GM23338 (cell line): ENCODE results near the gene GPR156. TPM values are rescaled to one million over a fixed set of nuclear protein-coding genes. Genes with fewer than 3 reads are reported as not detected.

Experiments used
- ATAC-seq: fragments of 200-7000 bp; cut with Tn5 transposase; 3 replicates; pipeline ENCODE4 v1.9.1; 2020
- DNase-seq: peaks from one replicate; pipeline ENCODE4 v3.0.0-alpha.2; 2015; ENCODE audit warnings: low spot score
- H2AFZ ChIP-seq: fragments of 200-600 bp; sonication (generic); 2 replicates; pipeline ENCODE4 v1.8.0; 2016; ENCODE audit warnings: antibody characterized with exemption, mild to moderate bottlenecking, moderate library complexity
- H3F3A ChIP-seq: fragments of 200-600 bp; sonication (generic); replicated peaks from 2 replicates; pipeline ENCODE4 v1.8.0; 2017; ENCODE audit warnings: antibody characterized with exemption, mixed run types, low read depth
- H3K27ac ChIP-seq: fragments of 200-600 bp; sonication (generic); 2 replicates; pipeline ENCODE4 v1.6.1; 2016; ENCODE audit warnings: low read depth
- H3K27me3 ChIP-seq: fragments of 200-600 bp; sonication (generic); 2 replicates; pipeline ENCODE4 v1.8.0; 2016; ENCODE audit warnings: mild to moderate bottlenecking, mixed run types, moderate library complexity; ENCODE audit not compliant: insufficient read depth
- H3K36me3 ChIP-seq: fragments of 200-600 bp; sonication (generic); 2 replicates; pipeline ENCODE4 v1.8.0; 2016; ENCODE audit warnings: mild to moderate bottlenecking; ENCODE audit not compliant: insufficient read depth
- H3K4me1 ChIP-seq: fragments of 200-600 bp; sonication (generic); 2 replicates; pipeline ENCODE4 v1.8.0; 2016; ENCODE audit warnings: mild to moderate bottlenecking, moderate library complexity; ENCODE audit not compliant: insufficient read depth
- H3K4me2 ChIP-seq: fragments of 200-600 bp; sonication (generic); 2 replicates; pipeline ENCODE4 v1.7.1; 2017; ENCODE audit warnings: mixed run types
- H3K4me3 ChIP-seq: fragments of 200-600 bp; sonication (generic); 2 replicates; pipeline ENCODE4 v1.6.1; 2016; ENCODE audit warnings: mixed run types
- H3K79me2 ChIP-seq: fragments of 200-600 bp; sonication (generic); replicated peaks from 2 replicates; pipeline ENCODE4 v1.8.0; 2017; ENCODE audit warnings: mild to moderate bottlenecking; ENCODE audit not compliant: insufficient read depth
- H3K9me2 ChIP-seq: fragments of 200-600 bp; sonication (generic); 2 replicates; pipeline ENCODE4 v1.8.0; 2017; ENCODE audit not compliant: insufficient read depth
- H4K20me1 ChIP-seq: fragments of 200-600 bp; sonication (generic); replicated peaks from 2 replicates; pipeline ENCODE4 v1.8.0; 2017; ENCODE audit warnings: mild to moderate bottlenecking; ENCODE audit not compliant: insufficient read depth
- H3K27ac Mint-ChIP-seq: 2 replicates; pipeline ENCODE4 v1.8.0; 2020; ENCODE audit warnings: inconsistent platforms, mild to moderate bottlenecking, moderate library complexity, mixed read lengths
- H3K27me3 Mint-ChIP-seq: 3 replicates; pipeline ENCODE4 v1.8.0; 2022; ENCODE audit warnings: low read depth, mild to moderate bottlenecking, moderate library complexity, mixed read lengths, inconsistent platforms; ENCODE audit not compliant: insufficient read depth, poor library complexity
- H3K36me3 Mint-ChIP-seq: 3 replicates; pipeline ENCODE4 v1.8.0; 2021; ENCODE audit warnings: low read depth, mild to moderate bottlenecking, inconsistent platforms, moderate library complexity, mixed read lengths
- H3K4me1 Mint-ChIP-seq: 3 replicates; pipeline ENCODE4 v1.8.0; 2020; ENCODE audit warnings: mild to moderate bottlenecking, inconsistent platforms, mixed read lengths
- H3K4me3 Mint-ChIP-seq: 3 replicates; pipeline ENCODE4 v1.8.0; 2021; ENCODE audit warnings: moderate library complexity, mild to moderate bottlenecking, inconsistent platforms, mixed read lengths
- H3K9me3 Mint-ChIP-seq: 3 replicates; pipeline ENCODE4 v1.8.0; 2020; ENCODE audit warnings: moderate library complexity, mild to moderate bottlenecking, inconsistent platforms, mixed read lengths
- CREB1 ChIP-seq: fragments of 250-450 bp; sonication (Bioruptor Pico); IDR thresholded peaks from 2 replicates; pipeline ENCODE4 v1.5.0; 2020; ENCODE audit warnings: low read depth, mild to moderate bottlenecking, moderate library complexity
- EZH2 ChIP-seq: fragments of 200-600 bp; sonication (generic); IDR thresholded peaks from one replicate; pipeline ENCODE4 v1.8.0; 2017; ENCODE audit warnings: antibody characterized with exemption, mild to moderate bottlenecking, low read depth; ENCODE audit not compliant: unreplicated experiment
- EZH2phosphoT487 ChIP-seq: fragments of 200-600 bp; sonication (generic); IDR thresholded peaks from one replicate; pipeline ENCODE4 v1.8.1; 2018; ENCODE audit warnings: antibody characterized with exemption; ENCODE audit not compliant: unreplicated experiment
- JUNB ChIP-seq: IDR thresholded peaks from one replicate; pipeline ENCODE4 v1.6.1; 2016; ENCODE audit warnings: antibody characterized with exemption; ENCODE audit not compliant: unreplicated experiment
- NANOG ChIP-seq: IDR thresholded peaks from 2 replicates; pipeline ENCODE4 v1.6.1; 2016; ENCODE audit warnings: antibody characterized with exemption, borderline replicate concordance
- POLR2AphosphoS5 ChIP-seq: IDR thresholded peaks from 2 replicates; pipeline ENCODE4 v1.6.1; 2016; ENCODE audit warnings: antibody characterized with exemption, low read depth
- STAT1 ChIP-seq: IDR thresholded peaks from one replicate; pipeline ENCODE4 v1.6.1; 2016; ENCODE audit warnings: antibody characterized with exemption; ENCODE audit not compliant: unreplicated experiment
- ZNF114 ChIP-seq: fragments of 250-450 bp; sonication (Bioruptor Pico); IDR thresholded peaks from 2 replicates; pipeline ENCODE4 v1.5.0; 2020; ENCODE audit warnings: mild to moderate bottlenecking, moderate library complexity
- ZNF331 ChIP-seq: fragments of 250-450 bp; sonication (Bioruptor Pico); IDR thresholded peaks from 2 replicates; pipeline ENCODE4 v1.5.0; 2020; ENCODE audit warnings: low read depth, mild to moderate bottlenecking, moderate library complexity
- polyA plus RNA-seq: library from polyadenylated mRNA; unstranded; fragments of >200 nt; fragmentation: Nextera tagmentation; extraction: Ambion mirVana; gene quantifications from 2 replicates; pipeline ENCODE4 v1.2.1, GENCODE V29; 2016
- total RNA-seq: library from RNA; depleted of rRNA; stranded (reverse); fragments of >200 nt; shearing (Covaris generic); gene quantifications from 2 replicates; pipeline ENCODE4 v1.2.3, GENCODE V29; 2014
- TF ChIP-seq, protein P1 (sequence below): IDR thresholded peaks from 2 replicates; pipeline ENCODE4 v1.6.1; 2016; ENCODE audit warnings: antibody characterized with exemption
- TF ChIP-seq, protein P2 (sequence below), 2 experiments: fragments of 200-600 bp in 1 of 2; sonication (generic) in 1 of 2; conservative IDR thresholded peaks; 2 replicates each; pipeline versions ENCODE4 v1.5.1 to v1.6.1; 2016 to 2017; ENCODE audit warnings: antibody characterized with exemption in 2 of 2, low read depth in 2 of 2, mild to moderate bottlenecking in 2 of 2, moderate library complexity in 1 of 2
- TF ChIP-seq, protein P3 (sequence below): IDR thresholded peaks from one replicate; pipeline ENCODE4 v1.6.1; 2018; ENCODE audit warnings: antibody characterized with exemption; ENCODE audit not compliant: unreplicated experiment
- TF ChIP-seq, protein P4 (sequence below): fragments of 250-450 bp; sonication (Bioruptor Pico); IDR thresholded peaks from 2 replicates; pipeline ENCODE4 v1.5.0; 2020; ENCODE audit warnings: mild to moderate bottlenecking, moderate library complexity

GPR156 gene
- total and polyA plus RNA-seq, 2 experiments from 2014 or later, result 0.50 to 2.5 TPM

DNA sequence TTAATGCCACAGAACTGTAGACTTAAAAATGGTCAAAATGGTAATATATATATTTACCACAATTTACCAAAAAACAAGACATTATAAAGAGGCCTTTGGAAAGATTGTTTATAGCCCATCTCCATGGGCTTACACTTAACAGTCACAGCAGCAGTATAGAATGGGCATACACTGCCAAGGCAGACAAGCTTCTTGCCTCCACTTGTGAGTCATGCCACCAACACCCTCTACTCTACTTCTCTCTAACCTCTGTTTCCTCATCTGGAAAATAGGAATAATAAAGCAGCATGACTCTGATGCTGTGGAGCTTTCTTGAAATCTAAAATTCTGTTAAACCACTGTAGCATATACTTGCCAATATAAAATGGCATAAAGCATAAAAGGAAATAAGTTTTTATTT lies 14.4 kb upstream of the GPR156 start:
- Histone ChIP-seq H3K4me2 (no peak overlapping the region), H3K36me3 (no peaks in the 10 kb centered on the region), H3K79me2 (no peaks in the 10 kb centered on the region), H3F3A (no peaks in the 10 kb centered on the region), H3K9me2 (0 out of 2 replicates have a peak, but pooled peaks cover 3% of the 10 kb centered on the region), H3K27ac (no peak overlapping the region), H3K4me3 (no peak overlapping the region), H3K27me3 (no peaks in the 10 kb centered on the region), H3K4me1 (no peaks in the 10 kb centered on the region), H4K20me1 (no peaks in the 10 kb centered on the region; the same call in 1 of the 2 replicates), H2AFZ (peak overlapping the region; percentile 69; the same call in 1 of the 2 replicates)
- H3K4me1 Mint-ChIP-seq, result peaks cover 7% of the 10 kb centered on the region; the same call in 2 of the 3 replicates
- no peak overlapping the region for H3K27ac Mint-ChIP-seq
- TF ChIP-seq EZH2 (no peak), STAT1 (no peak), CREB1 (CRISPR knock-in tag) (no peak), ZNF114 (no peak), POLR2AphosphoS5 (no peak), NANOG (no peak), ZNF331 (CRISPR knock-in tag) (no peak), EZH2phosphoT487 (no peak), JUNB (no peak)
- TF ChIP-seq, protein P1, sequence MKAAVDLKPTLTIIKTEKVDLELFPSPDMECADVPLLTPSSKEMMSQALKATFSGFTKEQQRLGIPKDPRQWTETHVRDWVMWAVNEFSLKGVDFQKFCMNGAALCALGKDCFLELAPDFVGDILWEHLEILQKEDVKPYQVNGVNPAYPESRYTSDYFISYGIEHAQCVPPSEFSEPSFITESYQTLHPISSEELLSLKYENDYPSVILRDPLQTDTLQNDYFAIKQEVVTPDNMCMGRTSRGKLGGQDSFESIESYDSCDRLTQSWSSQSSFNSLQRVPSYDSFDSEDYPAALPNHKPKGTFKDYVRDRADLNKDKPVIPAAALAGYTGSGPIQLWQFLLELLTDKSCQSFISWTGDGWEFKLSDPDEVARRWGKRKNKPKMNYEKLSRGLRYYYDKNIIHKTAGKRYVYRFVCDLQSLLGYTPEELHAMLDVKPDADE, result no peak
- TF ChIP-seq, protein P2, sequence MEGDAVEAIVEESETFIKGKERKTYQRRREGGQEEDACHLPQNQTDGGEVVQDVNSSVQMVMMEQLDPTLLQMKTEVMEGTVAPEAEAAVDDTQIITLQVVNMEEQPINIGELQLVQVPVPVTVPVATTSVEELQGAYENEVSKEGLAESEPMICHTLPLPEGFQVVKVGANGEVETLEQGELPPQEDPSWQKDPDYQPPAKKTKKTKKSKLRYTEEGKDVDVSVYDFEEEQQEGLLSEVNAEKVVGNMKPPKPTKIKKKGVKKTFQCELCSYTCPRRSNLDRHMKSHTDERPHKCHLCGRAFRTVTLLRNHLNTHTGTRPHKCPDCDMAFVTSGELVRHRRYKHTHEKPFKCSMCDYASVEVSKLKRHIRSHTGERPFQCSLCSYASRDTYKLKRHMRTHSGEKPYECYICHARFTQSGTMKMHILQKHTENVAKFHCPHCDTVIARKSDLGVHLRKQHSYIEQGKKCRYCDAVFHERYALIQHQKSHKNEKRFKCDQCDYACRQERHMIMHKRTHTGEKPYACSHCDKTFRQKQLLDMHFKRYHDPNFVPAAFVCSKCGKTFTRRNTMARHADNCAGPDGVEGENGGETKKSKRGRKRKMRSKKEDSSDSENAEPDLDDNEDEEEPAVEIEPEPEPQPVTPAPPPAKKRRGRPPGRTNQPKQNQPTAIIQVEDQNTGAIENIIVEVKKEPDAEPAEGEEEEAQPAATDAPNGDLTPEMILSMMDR (conservative IDR thresholded peaks at IDR 0.05; ENCODE audit: low read depth in 2 of 2), result no peak
- TF ChIP-seq, protein P3, sequence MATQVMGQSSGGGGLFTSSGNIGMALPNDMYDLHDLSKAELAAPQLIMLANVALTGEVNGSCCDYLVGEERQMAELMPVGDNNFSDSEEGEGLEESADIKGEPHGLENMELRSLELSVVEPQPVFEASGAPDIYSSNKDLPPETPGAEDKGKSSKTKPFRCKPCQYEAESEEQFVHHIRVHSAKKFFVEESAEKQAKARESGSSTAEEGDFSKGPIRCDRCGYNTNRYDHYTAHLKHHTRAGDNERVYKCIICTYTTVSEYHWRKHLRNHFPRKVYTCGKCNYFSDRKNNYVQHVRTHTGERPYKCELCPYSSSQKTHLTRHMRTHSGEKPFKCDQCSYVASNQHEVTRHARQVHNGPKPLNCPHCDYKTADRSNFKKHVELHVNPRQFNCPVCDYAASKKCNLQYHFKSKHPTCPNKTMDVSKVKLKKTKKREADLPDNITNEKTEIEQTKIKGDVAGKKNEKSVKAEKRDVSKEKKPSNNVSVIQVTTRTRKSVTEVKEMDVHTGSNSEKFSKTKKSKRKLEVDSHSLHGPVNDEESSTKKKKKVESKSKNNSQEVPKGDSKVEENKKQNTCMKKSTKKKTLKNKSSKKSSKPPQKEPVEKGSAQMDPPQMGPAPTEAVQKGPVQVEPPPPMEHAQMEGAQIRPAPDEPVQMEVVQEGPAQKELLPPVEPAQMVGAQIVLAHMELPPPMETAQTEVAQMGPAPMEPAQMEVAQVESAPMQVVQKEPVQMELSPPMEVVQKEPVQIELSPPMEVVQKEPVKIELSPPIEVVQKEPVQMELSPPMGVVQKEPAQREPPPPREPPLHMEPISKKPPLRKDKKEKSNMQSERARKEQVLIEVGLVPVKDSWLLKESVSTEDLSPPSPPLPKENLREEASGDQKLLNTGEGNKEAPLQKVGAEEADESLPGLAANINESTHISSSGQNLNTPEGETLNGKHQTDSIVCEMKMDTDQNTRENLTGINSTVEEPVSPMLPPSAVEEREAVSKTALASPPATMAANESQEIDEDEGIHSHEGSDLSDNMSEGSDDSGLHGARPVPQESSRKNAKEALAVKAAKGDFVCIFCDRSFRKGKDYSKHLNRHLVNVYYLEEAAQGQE, result no peak
- TF ChIP-seq, protein P4, sequence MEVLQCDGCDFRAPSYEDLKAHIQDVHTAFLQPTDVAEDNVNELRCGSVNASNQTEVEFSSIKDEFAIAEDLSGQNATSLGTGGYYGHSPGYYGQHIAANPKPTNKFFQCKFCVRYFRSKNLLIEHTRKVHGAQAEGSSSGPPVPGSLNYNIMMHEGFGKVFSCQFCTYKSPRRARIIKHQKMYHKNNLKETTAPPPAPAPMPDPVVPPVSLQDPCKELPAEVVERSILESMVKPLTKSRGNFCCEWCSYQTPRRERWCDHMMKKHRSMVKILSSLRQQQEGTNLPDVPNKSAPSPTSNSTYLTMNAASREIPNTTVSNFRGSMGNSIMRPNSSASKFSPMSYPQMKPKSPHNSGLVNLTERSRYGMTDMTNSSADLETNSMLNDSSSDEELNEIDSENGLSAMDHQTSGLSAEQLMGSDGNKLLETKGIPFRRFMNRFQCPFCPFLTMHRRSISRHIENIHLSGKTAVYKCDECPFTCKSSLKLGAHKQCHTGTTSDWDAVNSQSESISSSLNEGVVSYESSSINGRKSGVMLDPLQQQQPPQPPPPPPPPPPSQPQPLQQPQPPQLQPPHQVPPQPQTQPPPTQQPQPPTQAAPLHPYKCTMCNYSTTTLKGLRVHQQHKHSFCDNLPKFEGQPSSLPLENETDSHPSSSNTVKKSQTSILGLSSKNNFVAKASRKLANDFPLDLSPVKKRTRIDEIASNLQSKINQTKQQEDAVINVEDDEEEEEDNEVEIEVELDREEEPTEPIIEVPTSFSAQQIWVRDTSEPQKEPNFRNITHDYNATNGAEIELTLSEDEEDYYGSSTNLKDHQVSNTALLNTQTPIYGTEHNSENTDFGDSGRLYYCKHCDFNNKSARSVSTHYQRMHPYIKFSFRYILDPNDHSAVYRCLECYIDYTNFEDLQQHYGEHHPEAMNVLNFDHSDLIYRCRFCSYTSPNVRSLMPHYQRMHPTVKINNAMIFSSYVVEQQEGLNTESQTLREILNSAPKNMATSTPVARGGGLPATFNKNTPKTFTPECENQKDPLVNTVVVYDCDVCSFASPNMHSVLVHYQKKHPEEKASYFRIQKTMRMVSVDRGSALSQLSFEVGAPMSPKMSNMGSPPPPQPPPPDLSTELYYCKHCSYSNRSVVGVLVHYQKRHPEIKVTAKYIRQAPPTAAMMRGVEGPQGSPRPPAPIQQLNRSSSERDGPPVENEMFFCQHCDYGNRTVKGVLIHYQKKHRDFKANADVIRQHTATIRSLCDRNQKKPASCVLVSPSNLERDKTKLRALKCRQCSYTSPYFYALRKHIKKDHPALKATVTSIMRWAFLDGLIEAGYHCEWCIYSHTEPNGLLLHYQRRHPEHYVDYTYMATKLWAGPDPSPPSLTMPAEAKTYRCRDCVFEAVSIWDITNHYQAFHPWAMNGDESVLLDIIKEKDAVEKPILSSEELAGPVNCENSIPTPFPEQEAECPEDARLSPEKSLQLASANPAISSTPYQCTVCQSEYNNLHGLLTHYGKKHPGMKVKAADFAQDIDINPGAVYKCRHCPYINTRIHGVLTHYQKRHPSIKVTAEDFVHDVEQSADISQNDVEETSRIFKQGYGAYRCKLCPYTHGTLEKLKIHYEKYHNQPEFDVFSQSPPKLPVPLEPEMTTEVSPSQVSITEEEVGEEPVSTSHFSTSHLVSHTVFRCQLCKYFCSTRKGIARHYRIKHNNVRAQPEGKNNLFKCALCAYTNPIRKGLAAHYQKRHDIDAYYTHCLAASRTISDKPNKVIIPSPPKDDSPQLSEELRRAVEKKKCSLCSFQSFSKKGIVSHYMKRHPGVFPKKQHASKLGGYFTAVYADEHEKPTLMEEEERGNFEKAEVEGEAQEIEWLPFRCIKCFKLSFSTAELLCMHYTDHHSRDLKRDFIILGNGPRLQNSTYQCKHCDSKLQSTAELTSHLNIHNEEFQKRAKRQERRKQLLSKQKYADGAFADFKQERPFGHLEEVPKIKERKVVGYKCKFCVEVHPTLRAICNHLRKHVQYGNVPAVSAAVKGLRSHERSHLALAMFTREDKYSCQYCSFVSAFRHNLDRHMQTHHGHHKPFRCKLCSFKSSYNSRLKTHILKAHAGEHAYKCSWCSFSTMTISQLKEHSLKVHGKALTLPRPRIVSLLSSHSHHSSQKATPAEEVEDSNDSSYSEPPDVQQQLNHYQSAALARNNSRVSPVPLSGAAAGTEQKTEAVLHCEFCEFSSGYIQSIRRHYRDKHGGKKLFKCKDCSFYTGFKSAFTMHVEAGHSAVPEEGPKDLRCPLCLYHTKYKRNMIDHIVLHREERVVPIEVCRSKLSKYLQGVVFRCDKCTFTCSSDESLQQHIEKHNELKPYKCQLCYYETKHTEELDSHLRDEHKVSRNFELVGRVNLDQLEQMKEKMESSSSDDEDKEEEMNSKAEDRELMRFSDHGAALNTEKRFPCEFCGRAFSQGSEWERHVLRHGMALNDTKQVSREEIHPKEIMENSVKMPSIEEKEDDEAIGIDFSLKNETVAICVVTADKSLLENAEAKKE (CRISPR knock-in tag), result no peak
- DNase-seq, result no peak
- H3K9me3 Mint-ChIP-seq, result no peaks in the 10 kb centered on the region; the same call in 2 of the 3 replicates
- ATAC-seq, result no peak
- H3K36me3 Mint-ChIP-seq, result no peaks in the 10 kb centered on the region
- H3K4me3 Mint-ChIP-seq, result no peak overlapping the region
- peaks cover 2% of the 10 kb centered on the region for H3K27me3 Mint-ChIP-seq
